Activated gamma-delta T cell treated with anti-CD3 and anti-CD28 coated beads, Interleukin-2, amount 50 U/mL, for 16 hours (primary cell): ENCODE results near the gene DCTN2.
"Not testable (repeated sequence)": the region's sequence is repeated elsewhere in the genome, so short reads cannot be mapped to it uniquely, and the experiment has no call there.

Experiments used
- DNase-seq: peaks from one replicate; pipeline ENCODE4 v3.0.0-alpha.2; 2020; ENCODE audit warnings: low read depth

Gene DCTN2

GRCh38 chr12:57527184-57527583 lies 19.8 kb downstream of the DCTN2 start:
- DNase-seq: no peak

GRCh38 chr12:57526477-57527126 lies 20.4 kb downstream of the DCTN2 start:
- no peak for DNase-seq

- DNase-seq: no peak
These were observed 21.2 kb downstream of the DCTN2 start for GRCh38 chr12:57525615-57526383.

GRCh38 chr12:57524814-57525614 lies 22.0 kb downstream of the DCTN2 start:
- DNase-seq: no peak

GRCh38 chr12:57523706-57524614 lies 23.0 kb downstream of the DCTN2 start:
- DNase-seq: no peak

GRCh38 chr12:57522887-57523705 lies 23.9 kb downstream of the DCTN2 start:
- no peak for DNase-seq

GRCh38 chr12:57522011-57522886 lies 24.7 kb downstream of the DCTN2 start, which contains the start of gene MBD6:
Gene MBD6 (plus strand): TSS chr12:57522824. CDS start chr12:57524304, 1,480 bp downstream.
- peak; percentile 83 for DNase-seq

GRCh38 chr12:57521525-57522010 lies 25.4 kb downstream of the DCTN2 start:
- no peak for DNase-seq

GRCh38 chr12:57520053-57520818 lies 26.8 kb downstream of the DCTN2 start, which contains the start of gene DDIT3:
Gene DDIT3 (minus strand): TSS chr12:57520514. CDS start chr12:57517406, 3,108 bp downstream.
- peak; percentile 99 for DNase-seq

- no peak for DNase-seq
These were observed 27.3 kb downstream of the DCTN2 start for GRCh38 chr12:57519796-57520052.

- DNase-seq: no peak
These were observed 27.8 kb downstream of the DCTN2 start for GRCh38 chr12:57518920-57519795.

GRCh38 chr12:57518176-57518919 lies 28.6 kb downstream of the DCTN2 start:
- no peak for DNase-seq

GRCh38 chr12:57517718-57518117 lies 29.3 kb downstream of the DCTN2 start:
- DNase-seq: not testable (repeated sequence)

- DNase-seq: no peak
These were observed 29.8 kb downstream of the DCTN2 start for GRCh38 chr12:57517187-57517586.

- DNase-seq: no peak
These were observed 30.3 kb downstream of the DCTN2 start for GRCh38 chr12:57516617-57517153.

- DNase-seq: no peak
These were observed 31.0 kb downstream of the DCTN2 start for GRCh38 chr12:57515934-57516541.
